ENCODE measurements around the gene GPR68. TPM values are rescaled to one million over a fixed set of nuclear protein-coding genes. Genes with fewer than 3 reads are reported as not detected.
A peak's percentile ranks its signal among the peaks of the same experiment; 100 is the strongest.

Gene GPR68
- total and polyA plus RNA-seq, 2 experiments from 2014 or later = 0.19 to 0.35 TPM

GRCh38 chr14:91253795-91254323 is 9.4 kb upstream of the GPR68 start:
- Mint-ChIP-seq H3K4me1 (peaks cover 24% of the 10 kb centered on the region), H3K4me3 (peak overlapping the region; percentile 75), H3K27ac (no peak overlapping the region), H3K27me3 (ENCODE audit: insufficient read depth, low read depth, poor library complexity) (peaks cover 26% of the 10 kb centered on the region), H3K36me3 (ENCODE audit: low read depth) (no peaks in the 10 kb centered on the region), H3K9me3 (no peaks in the 10 kb centered on the region)
- peak overlapping the region; percentile 97 for H2AFZ ChIP-seq
- peak overlapping the region; percentile 86 for H3K4me2 ChIP-seq
- no peak overlapping the region for H3K27ac ChIP-seq (ENCODE audit: low read depth)
- peak; percentile 19 for ATAC-seq
- H3K4me3 ChIP-seq = peak overlapping the region; percentile 80
- H3K79me2 ChIP-seq (replicated peaks; ENCODE audit: insufficient read depth) = no peaks in the 10 kb centered on the region
- no peaks in the 10 kb centered on the region for H4K20me1 ChIP-seq (replicated peaks; ENCODE audit: insufficient read depth)
- no peaks in the 10 kb centered on the region for H3K9me2 ChIP-seq (ENCODE audit: insufficient read depth)
- peaks cover 27% of the 10 kb centered on the region for H3K27me3 ChIP-seq (ENCODE audit: insufficient read depth)
- peaks cover 12% of the 10 kb centered on the region for H3K4me1 ChIP-seq (ENCODE audit: insufficient read depth)
- 0 out of 2 replicates have a peak, but pooled peaks cover 5% of the 10 kb centered on the region for H3F3A ChIP-seq (replicated peaks; ENCODE audit: low read depth)
- TF ChIP-seq CTCF (conservative IDR thresholded peaks at IDR 0.05; ENCODE audit: low read depth in 2 of 2) (no peak), ZNF331 (CRISPR knock-in tag; IDR thresholded peaks at IDR 0.05; ENCODE audit: low read depth) (no peak), ETS1 (IDR thresholded peaks at IDR 0.05) (no peak), EZH2 (IDR thresholded peaks at IDR 0.05; ENCODE audit: low read depth, unreplicated experiment) (no peak), ZNF462 (CRISPR knock-in tag; IDR thresholded peaks at IDR 0.05) (no peak), EZH2phosphoT487 (IDR thresholded peaks at IDR 0.05; ENCODE audit: unreplicated experiment) (no peak), ZNF114 (CRISPR knock-in tag; IDR thresholded peaks at IDR 0.05) (no peak), POLR2AphosphoS5 (IDR thresholded peaks at IDR 0.05; ENCODE audit: low read depth) (no peak)
- no peak for DNase-seq (ENCODE audit: low spot score)
- H3K36me3 ChIP-seq (ENCODE audit: insufficient read depth) = no peaks in the 10 kb centered on the region

All from GM23338 (cell line).